Amniotic stem cell (primary cell): ENCODE measurements around the gene RHBDF2.

Experiments
- DNase-seq: peaks from one replicate; lab custom pipeline; 2025; lab: John Stamatoyannopoulos, UW

RHBDF2 gene

DNA sequence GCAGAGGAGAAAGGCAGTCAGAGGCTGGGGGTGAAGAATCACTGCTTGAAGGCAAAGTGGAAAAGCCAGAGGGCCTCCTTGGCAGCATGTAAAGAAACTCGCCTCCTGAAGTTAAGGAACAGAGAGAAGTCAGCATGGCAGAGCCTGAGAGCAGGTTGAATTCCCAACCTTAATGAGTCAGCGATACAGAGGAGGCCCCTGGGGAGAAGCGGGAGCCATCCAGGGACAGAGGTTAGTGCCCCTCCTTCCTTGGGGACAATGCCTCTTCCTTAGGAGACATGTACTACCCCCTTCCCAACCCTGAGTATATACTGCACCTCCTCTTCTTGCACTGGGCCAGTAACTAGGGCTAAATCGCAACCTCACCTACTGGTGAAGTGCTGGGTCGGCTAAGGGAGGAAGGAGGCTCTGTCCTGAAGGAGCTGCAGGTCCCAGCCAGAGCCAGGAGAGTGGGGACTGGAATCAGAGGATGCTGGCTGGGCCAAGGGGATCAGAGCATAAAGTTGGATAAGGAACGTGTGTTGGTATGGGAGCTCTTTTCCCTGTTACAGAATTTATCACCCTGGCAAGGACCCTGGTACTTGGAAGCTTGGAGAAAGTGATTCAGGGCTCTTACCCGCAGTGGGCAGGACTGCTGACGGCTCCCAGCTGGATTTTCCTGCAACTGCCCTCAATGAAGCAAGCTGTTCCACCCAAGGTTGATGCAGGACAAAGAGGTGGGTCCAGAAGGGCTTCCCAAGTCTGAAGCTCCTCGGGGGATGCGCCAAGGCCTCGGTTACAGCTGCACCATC is 39.3 kb downstream of the RHBDF2 start:
- DNase-seq, result no peak

DNA sequence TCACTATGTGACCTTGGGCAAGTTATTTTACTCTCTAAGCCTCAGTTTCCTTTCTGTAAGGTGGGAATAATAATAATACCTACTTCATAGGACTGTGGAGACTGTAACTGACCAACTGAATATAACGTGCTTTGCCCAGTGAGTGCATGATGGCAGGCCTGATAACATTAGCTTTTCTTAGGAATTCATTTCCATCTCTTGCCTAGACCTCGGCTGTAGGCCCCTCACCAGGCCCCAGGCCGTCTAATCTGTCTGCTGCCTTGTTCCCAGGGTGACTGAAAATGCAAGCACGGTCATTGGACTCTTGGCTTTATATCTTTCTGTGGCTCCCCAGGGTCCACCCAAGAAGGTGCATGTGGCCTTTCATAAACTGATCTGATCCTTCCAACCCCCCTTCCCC is 41.5 kb downstream of the RHBDF2 start:
- no peak for DNase-seq

DNA sequence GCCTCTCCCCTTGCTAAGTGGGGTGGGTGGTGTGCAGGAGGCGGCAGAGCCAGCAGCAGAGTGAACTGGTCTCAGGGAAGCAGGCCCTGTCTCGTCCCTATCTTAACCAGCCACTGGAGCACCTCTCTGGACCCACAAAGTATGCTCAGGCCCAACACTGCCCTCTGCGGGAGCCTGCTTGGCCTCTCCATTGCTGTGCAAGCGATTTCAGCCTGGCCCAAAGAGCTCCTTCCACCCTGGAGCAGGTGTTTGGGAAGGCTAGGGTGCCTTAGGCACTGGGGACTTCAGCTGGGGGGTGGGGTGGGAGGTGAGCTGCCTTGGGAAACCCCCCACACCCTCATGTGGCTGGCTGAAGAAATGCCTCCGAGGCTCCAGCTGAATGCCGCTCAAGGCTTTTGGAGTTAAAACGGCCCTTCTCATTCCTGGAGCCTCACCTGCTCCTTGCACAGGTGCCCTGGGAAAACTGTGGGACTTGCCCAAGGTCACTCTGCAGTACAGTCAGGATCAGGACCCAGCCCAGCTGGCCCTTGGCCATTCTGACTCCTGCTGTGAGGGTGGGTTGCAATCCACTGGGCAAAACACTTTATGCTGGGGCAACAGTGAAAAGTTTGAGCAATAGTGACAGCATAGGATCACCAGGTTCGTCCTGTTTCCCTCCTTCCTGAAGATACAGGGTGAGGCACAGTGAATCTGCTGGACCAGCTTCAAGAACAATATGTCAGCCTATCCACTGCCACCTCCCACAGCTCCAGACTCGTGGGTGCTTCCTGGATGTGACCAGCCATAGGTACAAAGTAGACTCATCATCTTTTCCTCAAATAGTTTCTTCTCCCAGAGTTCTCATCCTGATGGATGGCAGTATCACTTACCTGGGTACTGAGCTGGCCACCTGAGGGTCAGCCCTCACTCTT is 42.4 kb downstream of the RHBDF2 start:
- DNase-seq, result peak; percentile 28

DNA sequence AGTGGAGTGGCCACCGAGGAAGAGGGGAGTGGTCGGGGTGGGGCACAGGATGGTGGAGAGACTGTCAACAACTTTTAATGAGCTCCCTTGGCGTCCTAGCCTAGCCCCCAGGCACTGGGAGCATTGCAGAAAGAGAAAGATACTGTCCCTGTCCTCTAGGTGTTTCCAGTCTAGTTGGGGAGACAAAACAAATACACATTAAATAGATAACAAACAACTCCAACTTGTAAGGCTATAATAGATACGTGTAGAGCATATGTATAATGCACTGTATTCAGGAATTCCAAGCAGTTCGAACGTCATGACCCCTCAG is 47.8 kb downstream of the RHBDF2 start:
- DNase-seq, result no peak

DNA sequence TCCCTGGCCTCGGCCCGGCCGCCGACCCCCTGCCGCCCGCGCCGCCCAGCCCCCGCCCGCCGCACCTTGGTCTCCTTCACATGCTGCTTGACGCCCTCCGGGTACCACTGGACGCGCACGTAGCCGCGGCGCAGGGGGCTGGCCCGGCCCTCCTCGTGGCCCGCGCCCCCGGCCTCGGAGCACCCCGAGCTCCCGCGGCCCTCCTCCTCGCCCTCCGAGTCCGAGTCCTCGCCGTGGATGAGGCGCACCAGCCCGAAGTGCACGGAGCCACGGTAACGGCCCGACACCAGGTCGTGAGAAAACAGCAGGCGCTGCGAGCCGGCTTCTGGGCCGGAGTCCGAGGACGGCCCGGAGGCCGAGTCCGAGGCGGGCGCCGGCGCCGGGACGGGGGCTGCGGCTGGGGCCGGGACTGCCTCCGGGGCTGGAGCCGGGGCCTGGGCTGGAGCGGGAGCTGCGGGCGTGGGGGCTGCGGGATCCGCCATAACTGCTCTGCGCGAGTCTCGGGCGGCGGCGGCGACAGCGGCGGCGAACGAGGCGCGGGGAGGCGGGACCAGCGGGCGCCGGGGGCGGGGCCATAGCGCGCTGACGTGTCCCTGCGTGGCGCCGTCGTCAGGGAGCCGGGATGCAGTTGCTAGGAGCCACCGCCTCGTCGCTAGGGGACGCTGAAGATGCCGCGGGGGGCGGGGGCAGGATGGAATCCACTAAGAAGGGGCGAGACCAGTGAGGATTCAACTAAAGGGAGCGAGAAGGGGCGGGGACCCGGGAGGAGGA is 48.4 kb downstream of the RHBDF2 start, which contains the start of gene UBE2O:
Gene UBE2O, minus strand, starts transcription at position 493 of the 771 bp plus-strand sequence. Its CDS starts 11 bp downstream, at position 482.
- peak; percentile 75 for DNase-seq

DNA sequence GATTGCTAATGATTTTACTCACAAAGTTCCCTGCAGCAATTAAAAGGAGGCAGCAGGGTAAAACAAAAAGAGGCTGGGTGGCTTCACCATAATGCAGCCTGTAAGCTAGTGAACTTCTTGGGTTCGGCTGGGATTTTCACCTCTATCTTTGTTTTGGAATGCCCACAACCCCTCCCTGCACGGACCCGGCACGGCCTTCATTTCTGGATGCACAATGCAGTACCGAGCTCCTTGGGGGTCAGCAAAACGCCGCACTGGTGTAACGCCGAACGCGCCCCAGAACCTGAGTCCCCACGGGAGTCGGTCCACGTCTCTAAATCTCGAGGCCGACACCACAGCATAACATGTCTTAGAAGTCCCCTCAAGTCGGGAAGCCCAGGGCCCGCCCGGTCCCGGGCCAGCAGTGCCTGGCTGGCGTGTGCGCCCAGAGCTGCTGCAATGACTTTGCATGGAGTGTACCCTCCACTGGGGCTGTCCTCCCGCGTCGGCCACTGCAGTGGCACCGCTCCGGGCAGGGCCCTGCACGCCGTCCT is 49.0 kb downstream of the RHBDF2 start:
- DNase-seq, result no peak

DNA sequence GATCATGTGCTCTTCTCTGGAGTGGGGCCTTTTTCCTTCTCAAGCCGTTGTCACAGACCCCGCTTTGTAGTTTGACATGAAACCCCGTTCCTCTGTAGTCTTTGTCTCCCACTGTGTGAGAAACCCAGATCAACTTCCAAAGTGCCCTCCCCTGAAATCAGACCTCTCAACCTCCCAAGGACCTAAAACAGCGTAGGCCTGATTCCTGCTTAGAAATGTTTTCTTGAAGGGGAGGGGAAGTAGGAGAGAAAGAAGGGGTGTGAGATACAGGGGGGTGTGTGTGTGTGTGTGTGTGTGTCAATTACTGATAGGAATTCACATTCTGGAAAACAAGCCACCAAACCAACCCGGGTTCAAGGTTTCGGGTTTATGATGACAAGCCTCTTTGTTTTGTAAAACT is 49.7 kb downstream of the RHBDF2 start:
- no peak for DNase-seq

DNA sequence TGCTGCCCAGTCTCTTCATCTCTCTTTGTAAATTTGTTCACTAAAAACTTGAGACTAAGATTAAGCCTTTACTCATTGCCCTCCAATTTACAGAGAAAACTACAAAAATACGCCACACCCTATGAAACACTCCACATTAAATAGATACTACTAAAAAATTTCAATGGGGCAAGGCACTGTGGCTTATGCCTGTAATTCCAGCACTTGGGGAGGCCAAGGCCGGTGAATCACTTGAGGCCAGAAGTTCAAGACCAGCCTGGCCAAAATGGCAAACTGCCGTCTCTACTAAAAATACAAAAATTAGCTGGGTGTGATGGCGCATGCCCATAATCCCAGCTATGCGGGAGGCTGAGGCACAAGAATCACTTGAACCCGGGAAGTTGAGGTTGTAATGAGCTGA is 52.1 kb downstream of the RHBDF2 start:
- DNase-seq, result no peak

DNA sequence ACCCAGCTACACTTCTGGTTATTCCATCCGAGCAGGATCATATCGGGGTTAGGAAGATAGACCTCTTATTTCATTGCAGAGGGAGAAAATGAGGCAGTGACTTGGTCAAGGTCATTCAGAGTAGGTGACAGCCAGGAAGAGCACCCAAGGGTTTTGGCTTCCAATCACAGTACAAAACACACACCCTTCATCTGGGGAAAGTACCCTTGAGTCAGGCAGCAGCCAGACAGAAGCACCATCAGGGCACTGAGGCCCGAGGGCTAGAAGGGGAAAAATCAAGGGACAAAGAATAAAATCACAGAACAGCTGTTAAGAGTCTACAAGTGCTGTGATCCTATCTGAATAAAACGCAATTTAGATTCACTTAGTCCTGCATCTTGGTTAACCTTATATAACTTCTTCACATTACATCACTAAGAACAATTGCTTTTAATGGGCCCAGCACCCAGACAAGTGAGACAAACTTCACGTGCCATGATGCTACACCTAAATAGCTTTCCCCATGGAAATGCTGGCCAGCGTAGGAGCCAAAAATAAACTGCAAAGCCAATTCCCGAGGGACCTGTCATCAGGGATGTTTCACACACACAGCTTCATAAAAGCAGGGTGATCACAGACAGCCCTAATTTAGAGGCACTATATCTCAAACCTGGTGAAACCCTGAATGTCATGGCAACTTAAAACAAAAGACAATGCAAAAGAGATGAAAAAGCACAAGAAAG is 53.1 kb downstream of the RHBDF2 start:
- no peak for DNase-seq

DNA sequence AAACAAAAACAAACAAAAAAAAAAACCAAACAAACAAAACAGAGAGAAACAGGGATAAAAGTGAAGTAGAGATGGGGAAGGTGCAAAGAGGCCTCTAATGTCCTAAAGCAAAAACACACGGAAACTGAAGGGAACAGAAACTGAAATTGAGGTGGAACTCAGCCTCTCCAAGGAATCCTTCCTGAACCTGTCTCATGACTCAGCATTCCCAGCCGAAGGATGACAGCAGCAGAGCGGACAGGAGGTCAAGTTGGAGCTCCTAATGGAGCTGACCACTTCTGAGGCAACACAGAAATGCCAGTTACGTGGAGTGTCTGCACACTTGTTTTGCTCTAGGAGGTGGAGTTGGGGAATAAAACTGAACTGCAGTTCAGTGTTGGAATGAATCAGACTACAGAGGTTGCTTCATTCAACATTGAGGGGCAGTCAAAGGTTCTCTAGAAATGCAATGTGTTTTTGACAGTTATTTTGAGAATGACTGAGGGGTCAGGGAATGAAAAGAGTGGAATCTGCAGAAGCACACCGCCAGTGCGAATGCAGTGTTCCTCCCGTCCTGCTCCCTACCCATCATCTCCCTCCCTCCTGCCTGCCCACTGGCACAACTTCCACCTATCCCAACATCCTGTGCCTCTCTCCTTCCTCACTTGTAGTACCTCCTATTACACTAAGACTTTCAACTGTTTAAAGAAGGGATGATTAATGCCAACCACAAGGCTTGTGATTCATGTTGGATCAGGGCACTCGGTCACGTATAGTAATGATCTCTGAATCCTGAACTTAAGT is 54.6 kb downstream of the RHBDF2 start:
- no peak for DNase-seq

DNA sequence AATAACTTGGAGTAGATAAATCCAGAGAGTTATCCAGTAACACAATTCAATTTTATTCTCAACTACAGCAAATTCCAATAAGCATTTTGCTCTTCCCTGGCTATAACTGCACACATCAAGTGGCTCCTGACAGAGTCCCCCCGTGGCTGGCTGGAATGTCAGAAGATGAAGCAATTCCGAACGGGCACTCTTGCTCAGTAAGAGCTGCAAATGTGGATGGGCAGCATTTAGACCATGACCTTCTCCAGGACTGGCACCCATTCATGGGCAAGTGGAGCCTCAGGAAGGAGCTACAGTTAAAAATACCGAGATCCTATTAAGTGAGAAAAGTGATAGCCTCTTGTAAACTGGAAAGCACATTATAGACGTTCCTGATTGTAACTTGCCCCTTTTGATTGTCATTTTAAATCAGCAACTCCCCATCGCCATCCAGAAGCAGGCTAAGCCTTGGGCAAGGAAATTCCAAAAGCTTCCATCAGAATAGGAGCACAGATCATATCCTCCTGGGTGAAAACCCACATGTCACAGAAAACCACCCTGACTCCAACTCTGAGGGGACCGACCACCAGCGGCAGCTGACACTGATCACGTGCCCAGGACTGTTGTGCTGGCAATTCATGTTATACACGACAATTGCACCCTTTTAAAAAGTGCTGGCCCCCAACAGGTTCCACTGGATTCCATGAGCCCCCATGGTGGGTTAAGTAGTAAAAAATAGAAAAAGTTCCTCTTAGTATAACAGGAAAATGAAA is 55.4 kb downstream of the RHBDF2 start:
- no peak for DNase-seq

DNA sequence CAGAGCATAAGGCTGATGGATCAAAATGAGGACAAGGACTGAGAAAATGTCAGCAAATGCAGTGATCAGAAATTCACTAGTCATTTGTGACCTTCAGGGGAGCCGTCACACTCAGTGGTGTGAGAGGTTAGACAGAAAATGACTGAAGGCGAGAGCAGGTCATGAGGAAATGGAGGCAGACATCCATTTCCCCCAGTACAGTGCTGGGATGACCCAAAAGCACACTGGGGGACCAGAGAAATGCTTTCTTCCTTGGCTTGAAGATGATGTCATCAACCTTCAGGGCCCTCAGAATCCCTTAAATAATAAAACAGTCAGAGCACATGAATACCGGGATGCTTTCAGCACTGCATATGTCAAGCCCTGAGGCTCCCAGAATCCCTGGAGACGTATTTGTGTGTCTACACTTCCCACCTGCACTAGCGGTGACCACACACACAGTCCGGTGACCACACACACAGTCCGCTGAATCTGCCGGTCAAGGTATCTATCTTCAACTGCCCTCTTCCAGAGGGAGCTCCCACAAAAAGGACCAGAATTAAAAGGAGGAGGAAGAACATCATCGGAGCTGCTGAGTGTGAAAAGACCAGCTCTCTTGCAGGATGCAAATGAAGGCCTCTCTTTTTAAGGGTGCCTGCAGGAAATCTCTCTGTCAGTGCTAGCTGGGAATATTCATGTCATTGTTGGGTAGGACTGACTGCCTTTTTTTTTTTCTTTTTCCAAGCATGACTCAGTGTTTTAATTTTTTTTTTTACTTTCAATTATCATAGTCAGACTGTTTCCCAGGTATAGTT is 56.5 kb downstream of the RHBDF2 start:
- no peak for DNase-seq

DNA sequence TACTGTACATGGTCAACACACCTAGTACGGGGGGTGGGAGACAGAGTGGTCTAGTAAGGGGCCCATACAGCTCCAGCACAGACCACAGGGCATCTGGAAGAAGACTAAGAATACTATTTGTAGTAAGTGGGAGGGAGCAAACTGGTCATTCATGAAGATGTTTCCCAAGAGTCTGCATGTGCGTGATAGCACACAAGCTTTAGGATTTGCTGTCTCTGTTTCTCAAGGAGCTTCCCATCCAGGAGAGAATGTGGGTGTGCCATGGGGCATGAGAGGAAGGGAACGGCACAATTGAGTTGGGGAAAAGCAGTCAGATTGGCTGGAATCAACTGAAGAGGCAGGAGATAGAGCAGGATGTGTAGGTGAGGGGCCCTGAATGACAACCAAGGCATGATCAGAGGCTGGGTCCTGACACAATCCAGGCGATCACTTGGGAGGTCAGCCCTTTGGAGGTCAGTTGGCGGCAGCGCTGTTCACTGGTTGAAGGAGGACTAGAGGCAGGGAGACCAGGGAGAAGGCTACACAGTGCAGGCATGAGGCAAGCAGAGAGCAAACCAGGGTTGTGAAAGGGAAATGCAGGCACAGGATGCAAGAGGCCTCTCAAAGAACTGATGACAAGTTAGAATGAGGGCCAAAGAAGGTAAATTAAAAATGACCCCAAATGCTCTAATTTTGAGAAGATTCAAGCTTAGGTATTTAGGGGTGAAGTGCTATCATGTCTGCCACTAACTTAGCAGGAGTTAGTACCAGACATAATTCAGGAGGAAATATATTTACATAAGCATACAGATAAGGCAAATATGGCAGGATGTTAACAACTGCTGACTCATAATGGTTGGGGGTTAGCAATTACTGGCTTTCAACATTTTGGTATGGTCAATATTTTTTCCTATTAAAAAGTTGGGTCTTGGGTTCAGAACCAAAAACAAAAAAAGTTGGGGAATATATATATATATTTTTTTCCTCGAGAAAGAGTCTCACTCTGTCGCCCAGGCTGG is 58.6 kb downstream of the RHBDF2 start:
- DNase-seq, result no peak

DNA sequence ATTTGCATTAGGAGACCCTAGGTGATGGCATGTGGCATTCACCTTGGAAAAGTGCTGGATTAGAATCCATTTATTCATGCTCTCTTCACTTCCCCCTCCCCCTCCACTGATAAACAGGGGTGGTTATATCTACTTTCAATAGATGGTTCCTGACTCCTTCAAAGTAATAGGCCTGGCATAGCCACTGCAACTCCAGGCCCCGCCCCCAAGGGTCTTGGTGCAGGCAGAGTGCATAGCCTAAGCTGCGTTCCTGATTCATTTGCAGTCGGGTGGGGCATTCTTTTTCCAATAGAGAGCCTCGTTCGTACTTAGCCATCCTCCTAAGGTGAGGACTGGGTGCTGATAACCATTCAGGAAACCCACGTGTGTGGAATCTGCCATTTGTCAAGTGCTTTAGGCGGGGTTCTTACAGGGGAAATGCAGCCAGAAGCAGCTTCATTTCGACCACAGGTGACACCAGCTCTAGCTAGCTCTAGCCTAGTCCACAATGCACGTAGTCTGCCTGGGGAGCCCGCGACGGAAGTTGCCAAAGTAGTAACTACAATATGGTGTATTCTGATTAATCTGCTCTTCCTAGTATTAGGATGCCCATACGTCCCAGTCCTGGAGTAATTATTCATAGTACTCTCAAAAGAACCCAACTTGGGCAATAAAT is 59.4 kb downstream of the RHBDF2 start:
- no peak for DNase-seq

DNA sequence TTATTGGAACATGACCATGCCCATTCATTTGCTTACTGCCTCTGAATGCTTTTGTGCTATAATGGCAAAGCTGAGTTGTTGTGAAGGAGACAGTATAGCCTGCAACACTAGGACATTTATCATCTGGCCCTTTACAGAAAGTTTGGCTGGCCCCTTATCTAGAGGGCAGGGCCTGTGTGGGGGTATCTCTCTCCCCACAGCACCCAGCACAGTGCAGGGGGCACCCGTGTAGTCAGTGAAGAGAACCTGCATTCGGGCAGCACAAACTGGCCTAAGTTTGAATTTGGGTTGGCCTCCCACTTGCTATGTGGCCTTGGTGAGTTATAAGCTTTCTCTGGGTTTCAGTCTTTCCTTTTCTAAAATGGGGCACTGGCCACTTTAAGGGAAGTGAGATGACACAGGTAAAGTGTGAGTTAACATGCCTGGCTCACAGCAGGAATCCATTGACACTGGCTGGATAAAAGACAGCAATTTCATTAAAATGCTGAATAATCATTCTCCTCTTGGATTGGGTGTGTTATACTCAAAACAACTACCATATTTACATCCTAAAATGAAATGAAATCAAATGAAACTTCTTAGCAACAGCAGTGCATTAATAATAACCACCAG is 60.4 kb downstream of the RHBDF2 start:
- DNase-seq, result no peak

DNA sequence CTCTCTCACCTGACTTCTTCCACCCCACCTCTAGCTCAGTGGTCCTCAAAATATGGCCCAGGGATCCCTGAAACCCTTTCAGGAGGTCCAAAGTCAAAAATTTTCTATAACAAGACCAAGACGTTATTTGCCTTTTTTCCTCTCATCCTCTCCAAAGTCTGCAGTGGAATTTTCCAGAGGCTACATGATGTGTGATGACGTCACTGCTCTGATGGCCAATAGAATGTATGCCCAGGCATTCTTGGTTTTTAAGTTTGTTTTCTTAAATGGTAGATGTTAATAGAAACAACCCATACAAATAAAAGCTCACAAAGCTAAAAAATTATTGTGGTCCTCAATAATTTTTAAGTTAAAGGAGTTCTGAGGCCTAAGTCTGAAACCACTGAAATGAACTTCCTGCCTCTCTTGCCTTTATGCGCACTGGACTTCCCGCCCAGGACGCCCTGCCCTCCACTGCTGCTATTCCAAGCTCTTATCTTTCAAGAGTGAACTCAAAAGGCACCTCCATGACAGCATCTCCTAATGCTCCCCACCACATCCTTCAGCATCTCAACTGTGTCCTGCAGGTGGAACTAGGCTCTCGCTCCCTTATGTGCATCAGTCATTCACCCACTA is 61.8 kb downstream of the RHBDF2 start:
- DNase-seq, result no peak
